GM12801 (cell line): Measurements from ENCODE around the gene ANKRD34A.

Experiments
- CTCF ChIP-seq: IDR thresholded peaks from one replicate; pipeline ENCODE4 v1.5.1; 2011; ENCODE audit warnings: control low read depth; ENCODE audit not compliant: insufficient read length; ENCODE audit errors: extremely low read depth

ANKRD34A gene

GRCh38 chr1:145949219-145949618 lies 15.2 kb downstream of the ANKRD34A start:
- no peak for TF ChIP-seq CTCF

- no peak for TF ChIP-seq CTCF
Observed at GRCh38 chr1:145947551-145947950, 16.8 kb downstream of the ANKRD34A start.

- TF ChIP-seq CTCF: no peak
Observed at GRCh38 chr1:145946477-145946986, 17.8 kb downstream of the ANKRD34A start.

- no peak for TF ChIP-seq CTCF
Observed at GRCh38 chr1:145944532-145944931, 19.8 kb downstream of the ANKRD34A start.

- no peak for TF ChIP-seq CTCF
Observed at GRCh38 chr1:145942871-145943270, 21.5 kb downstream of the ANKRD34A start.

GRCh38 chr1:145942405-145942804 lies 22.0 kb downstream of the ANKRD34A start:
- TF ChIP-seq CTCF: no peak

- no peak for TF ChIP-seq CTCF
Observed at GRCh38 chr1:145937436-145937835, 26.9 kb downstream of the ANKRD34A start.

GRCh38 chr1:145936247-145936646 lies 28.1 kb downstream of the ANKRD34A start:
- TF ChIP-seq CTCF: no peak
